GM19372 (cell line): ENCODE results near the gene LHFPL3.
"Not testable (repeated sequence)": the region's sequence is repeated elsewhere in the genome, so short reads cannot be mapped to it uniquely, and the experiment has no call there.

ENCODE experiments used
- ATAC-seq: cut with Tn5 transposase; IDR thresholded peaks from one replicate; pipeline ENCODE4 v1.9.1; 2021; ENCODE audit warnings: mild to moderate bottlenecking, low read depth, moderate library complexity; ENCODE audit not compliant: unreplicated experiment

The LHFPL3 gene

GRCh38 chr7:104328296-104328969, at the start of gene LHFPL3:
Gene LHFPL3, plus strand, starts transcription at chr7:104328603.
- no peak for ATAC-seq

- ATAC-seq: not testable (repeated sequence)
These were observed 46.7 kb upstream of the LHFPL3 start for GRCh38 chr7:104281685-104282084.

- ATAC-seq: no peak
These were observed 41.6 kb upstream of the LHFPL3 start for GRCh38 chr7:104286839-104287238.

- no peak for ATAC-seq
These were observed 40.3 kb upstream of the LHFPL3 start for GRCh38 chr7:104288137-104288536.

GRCh38 chr7:104294291-104294690, 34.1 kb upstream of the LHFPL3 start:
- no peak for ATAC-seq

- no peak for ATAC-seq
These were observed 32.1 kb upstream of the LHFPL3 start for GRCh38 chr7:104296266-104296665.

- ATAC-seq: no peak
These were observed 31.5 kb upstream of the LHFPL3 start for GRCh38 chr7:104296900-104297299.

GRCh38 chr7:104299323-104299722, 29.1 kb upstream of the LHFPL3 start:
- ATAC-seq: no peak

- no peak for ATAC-seq
These were observed 28.6 kb upstream of the LHFPL3 start for GRCh38 chr7:104299777-104300176.

- ATAC-seq: no peak
These were observed 21.6 kb upstream of the LHFPL3 start for GRCh38 chr7:104306793-104307192.

- no peak for ATAC-seq
These were observed 10.3 kb upstream of the LHFPL3 start for GRCh38 chr7:104317948-104318629.

- ATAC-seq: no peak
These were observed 869 bp upstream of the LHFPL3 start for GRCh38 chr7:104327534-104327933.

- ATAC-seq: no peak
These were observed 486 bp upstream of the LHFPL3 start for GRCh38 chr7:104327938-104328295.

- ATAC-seq: no peak
These were observed 795 bp downstream of the LHFPL3 start for GRCh38 chr7:104328970-104329825.

GRCh38 chr7:104341546-104341945, 13.1 kb downstream of the LHFPL3 start:
- no peak for ATAC-seq

- ATAC-seq: no peak
These were observed 24.3 kb downstream of the LHFPL3 start for GRCh38 chr7:104352736-104353135.

GRCh38 chr7:104357166-104357565, 28.8 kb downstream of the LHFPL3 start:
- ATAC-seq: no peak

GRCh38 chr7:104358446-104359132, 30.2 kb downstream of the LHFPL3 start:
- no peak for ATAC-seq

- no peak for ATAC-seq
These were observed 34.4 kb downstream of the LHFPL3 start for GRCh38 chr7:104362756-104363155.

- no peak for ATAC-seq
These were observed 35.0 kb downstream of the LHFPL3 start for GRCh38 chr7:104363355-104363754.

- ATAC-seq: no peak
These were observed 38.0 kb downstream of the LHFPL3 start for GRCh38 chr7:104366390-104366789.
